Tibial nerve (tissue), 4 donors: Measurements from ENCODE around the gene ZCCHC18. TPM values are rescaled to one million over a fixed set of nuclear protein-coding genes. Genes with fewer than 3 reads are reported as not detected.
A peak's percentile ranks its signal among the peaks of the same experiment; 100 is the strongest.
"Not testable (repeated sequence)": the region's sequence is repeated elsewhere in the genome, so short reads cannot be mapped to it uniquely, and the experiment has no call there.

Source experiments
- DNase-seq, 2 donors: peaks; one replicate each; pipeline ENCODE4 v3.0.0-alpha.2; 2019; ENCODE audit warnings: low spot score in 2 of 2
- H3K27ac ChIP-seq, 4 donors: fragments of 200-600 bp; sonication (generic) in 3 of 4; one replicate each; pipeline ENCODE4 v1.5.1; 2017 to 2019; ENCODE audit warnings: mild to moderate bottlenecking in 1 of 4
- H3K27me3 ChIP-seq, 2 donors: fragments of 200-600 bp; sonication (generic) in 1 of 2; one replicate each; pipeline versions ENCODE4 v1.5.1 to v1.6.0; 2017 to 2019
- H3K36me3 ChIP-seq, 3 donors: fragments of 200-600 bp; sonication (generic); one replicate each; pipeline ENCODE4 v1.5.1; 2018 to 2019
- H3K4me1 ChIP-seq, 4 donors: fragments of 200-600 bp; sonication (generic) in 3 of 4; one replicate each; pipeline ENCODE4 v1.5.1; 2017 to 2019
- H3K4me3 ChIP-seq, 4 donors: fragments of 200-600 bp; sonication (generic) in 3 of 4; one replicate each; pipeline ENCODE4 v1.5.1; 2017 to 2019; ENCODE audit warnings: mild to moderate bottlenecking in 1 of 4, moderate library complexity in 1 of 4
- H3K9me3 ChIP-seq, 4 donors: fragments of 200-600 bp; sonication (generic) in 3 of 4; one replicate each; pipeline ENCODE4 v1.5.1; 2017 to 2019
- EP300 ChIP-seq, 2 donors: sonication (generic); formaldehyde crosslinking; IDR thresholded peaks; one replicate each; pipeline ENCODE4 v1.6.1; 2017; ENCODE audit warnings: antibody characterized with exemption in 2 of 2, mild to moderate bottlenecking in 1 of 2
- POLR2A ChIP-seq, 2 donors: fragments of 450-650 bp; IDR thresholded peaks; one replicate each; pipeline ENCODE4 v1.6.1; 2017; ENCODE audit warnings: antibody characterized with exemption in 2 of 2, mild to moderate bottlenecking in 2 of 2, moderate library complexity in 2 of 2
- WGBS, 2 donors: methylation state at CpG; one replicate each; pipeline ENCODE4 v1.1.5; 2018; 5-methylcytosine and 5-hydroxymethylcytosine counted together
- total RNA-seq, 4 donors: library from RNA; depleted of rRNA; stranded (reverse); fragments of >200 nt; gene quantifications; one replicate each; pipeline ENCODE4 v1.1.0, GENCODE V29; 2016
- TF ChIP-seq, protein P1 (sequence below), 5 experiments: fragments of 200-600 bp in 3 of 5; fragments of 450-650 bp in 2 of 5; sonication (generic) in 3 of 5; IDR thresholded peaks; one replicate each; pipeline ENCODE4 v1.5.1; 2016 to 2019; ENCODE audit warnings: antibody characterized with exemption in 5 of 5, mild to moderate bottlenecking in 3 of 5, moderate library complexity in 2 of 5

ZCCHC18 gene
- 1 to 10 TPM; 1.3 to 3.3 (median 1.7) TPM for total RNA-seq

GRCh38 chrX:104112326-104112951 lies at the start of gene ZCCHC18:
ZCCHC18 (plus strand) TSS chrX:104112523; CDS start chrX:104114112, 1,589 bp downstream.
- WGBS, 2 donors: 0 to 50% methylated on average over 1 to 37 of the region's 67 CpGs
- Histone ChIP-seq H3K27ac (peak within 1 kb of the TSS; percentile 73 to 87 (median 80)), H3K4me3 (peak within 1 kb of the TSS; percentile 39 to 71 (median 58)), H3K9me3 (no peaks in the 10 kb centered on the region), H3K36me3 (no peaks in the 10 kb centered on the region), H3K27me3 (peaks cover 0 to 10% of the 10 kb centered on the region in 2 donors), H3K4me1 (peaks cover 0 to 5% (median 0%) of the 10 kb centered on the region in 4 donors)
- no peak for DNase-seq
- TF ChIP-seq POLR2A (IDR thresholded peaks at IDR 0.05) (peak in 1 of 2 donors; percentile 55), EP300 (IDR thresholded peaks at IDR 0.05) (peak in 1 of 2 donors; percentile 41)
- TF ChIP-seq, protein P1, sequence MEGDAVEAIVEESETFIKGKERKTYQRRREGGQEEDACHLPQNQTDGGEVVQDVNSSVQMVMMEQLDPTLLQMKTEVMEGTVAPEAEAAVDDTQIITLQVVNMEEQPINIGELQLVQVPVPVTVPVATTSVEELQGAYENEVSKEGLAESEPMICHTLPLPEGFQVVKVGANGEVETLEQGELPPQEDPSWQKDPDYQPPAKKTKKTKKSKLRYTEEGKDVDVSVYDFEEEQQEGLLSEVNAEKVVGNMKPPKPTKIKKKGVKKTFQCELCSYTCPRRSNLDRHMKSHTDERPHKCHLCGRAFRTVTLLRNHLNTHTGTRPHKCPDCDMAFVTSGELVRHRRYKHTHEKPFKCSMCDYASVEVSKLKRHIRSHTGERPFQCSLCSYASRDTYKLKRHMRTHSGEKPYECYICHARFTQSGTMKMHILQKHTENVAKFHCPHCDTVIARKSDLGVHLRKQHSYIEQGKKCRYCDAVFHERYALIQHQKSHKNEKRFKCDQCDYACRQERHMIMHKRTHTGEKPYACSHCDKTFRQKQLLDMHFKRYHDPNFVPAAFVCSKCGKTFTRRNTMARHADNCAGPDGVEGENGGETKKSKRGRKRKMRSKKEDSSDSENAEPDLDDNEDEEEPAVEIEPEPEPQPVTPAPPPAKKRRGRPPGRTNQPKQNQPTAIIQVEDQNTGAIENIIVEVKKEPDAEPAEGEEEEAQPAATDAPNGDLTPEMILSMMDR (IDR thresholded peaks at IDR 0.05): no peak

GRCh38 chrX:104062636-104063035 lies 49.7 kb upstream of the ZCCHC18 start:
- not testable (repeated sequence) for DNase-seq, H3K4me1 ChIP-seq, H3K36me3 ChIP-seq, H3K27me3 ChIP-seq, H3K27ac ChIP-seq, H3K4me3 ChIP-seq, H3K9me3 ChIP-seq
- WGBS, 2 donors: no CpG with 5 or more reads among the region's 18 CpGs

GRCh38 chrX:104075778-104076445 lies 36.4 kb upstream of the ZCCHC18 start, which contains the start of gene TMSB15C:
TMSB15C (minus strand) TSS chrX:104076236.
- not testable (repeated sequence) for H3K36me3 ChIP-seq, H3K4me1 ChIP-seq, H3K27ac ChIP-seq, H3K4me3 ChIP-seq, H3K9me3 ChIP-seq, DNase-seq, H3K27me3 ChIP-seq
- WGBS, 2 donors: no CpG with 5 or more reads among the region's 46 CpGs

GRCh38 chrX:104077854-104078253 lies 34.5 kb upstream of the ZCCHC18 start:
- not testable (repeated sequence) for H3K27me3 ChIP-seq
- WGBS, 2 donors: no CpG with 5 or more reads among the region's 6 CpGs

GRCh38 chrX:104084063-104084462 lies 28.3 kb upstream of the ZCCHC18 start:
- Histone ChIP-seq H3K27ac (no peak overlapping the region), H3K9me3 (no peaks in the 10 kb centered on the region), H3K4me3 (no peak overlapping the region), H3K36me3 (no peaks in the 10 kb centered on the region), H3K4me1 (no peaks in the 10 kb centered on the region), H3K27me3 (peaks cover 0 to 12% of the 10 kb centered on the region in 2 donors)
- 81 to 100% methylated on average over 2 to 4 of the region's 4 CpGs for WGBS, 2 donors
- DNase-seq: no peak
- TF ChIP-seq POLR2A (IDR thresholded peaks at IDR 0.05): no peak

More at GRCh38 chrX:104077854-104078253, 34.5 kb upstream of the ZCCHC18 start:
- not testable (repeated sequence) for H3K36me3 ChIP-seq, DNase-seq, H3K4me1 ChIP-seq, H3K27ac ChIP-seq, H3K4me3 ChIP-seq, H3K9me3 ChIP-seq

DNA sequence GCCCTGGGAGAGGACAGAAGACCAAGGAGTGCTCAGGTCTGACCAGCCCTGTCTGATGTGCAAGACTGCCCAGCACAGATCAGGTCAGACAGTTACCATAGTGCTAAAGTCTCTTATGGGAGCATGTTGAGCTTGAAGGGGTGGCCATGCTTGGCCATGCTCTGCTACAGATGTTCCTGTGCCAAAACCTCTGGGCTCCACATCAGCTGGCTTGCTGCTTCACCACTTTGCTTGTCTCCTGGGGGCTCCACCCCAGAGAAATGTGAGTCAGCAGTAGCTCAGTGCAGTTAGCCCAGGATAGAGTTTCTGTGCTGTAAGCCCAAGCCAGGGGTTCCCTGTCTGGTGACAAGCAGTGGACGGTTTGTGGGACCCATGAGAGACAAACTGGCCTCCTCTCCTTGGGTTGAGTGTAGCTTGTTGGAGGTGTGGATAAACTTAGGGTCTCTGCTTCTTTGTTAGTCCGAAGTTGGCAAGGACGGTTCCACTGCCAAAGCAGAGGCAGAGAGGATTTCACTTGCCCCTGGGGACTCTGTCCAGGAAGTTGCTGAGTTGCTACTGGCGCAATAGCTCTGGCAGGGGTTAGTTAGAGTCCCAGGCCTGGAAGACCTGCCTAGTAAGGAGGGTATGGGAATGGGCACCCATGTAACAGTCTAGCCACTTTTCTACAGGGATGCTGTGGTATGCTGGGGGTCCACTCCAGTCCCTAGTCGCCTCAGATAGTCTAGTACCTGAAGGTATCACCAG lies 27.6 kb upstream of the ZCCHC18 start:
- WGBS, 2 donors: 65 to 67% methylated on average over 2 to 5 of the region's 5 CpGs
- no peak overlapping the region for H3K4me3 ChIP-seq
- DNase-seq: no peak
- no peaks in the 10 kb centered on the region for H3K9me3 ChIP-seq
- TF ChIP-seq POLR2A (IDR thresholded peaks at IDR 0.05) (no peak), EP300 (IDR thresholded peaks at IDR 0.05) (no peak)
- H3K4me1 ChIP-seq: no peaks in the 10 kb centered on the region
- no peaks in the 10 kb centered on the region for H3K36me3 ChIP-seq
- peaks cover 0 to 12% of the 10 kb centered on the region in 2 donors for H3K27me3 ChIP-seq
- H3K27ac ChIP-seq: no peak overlapping the region

DNA sequence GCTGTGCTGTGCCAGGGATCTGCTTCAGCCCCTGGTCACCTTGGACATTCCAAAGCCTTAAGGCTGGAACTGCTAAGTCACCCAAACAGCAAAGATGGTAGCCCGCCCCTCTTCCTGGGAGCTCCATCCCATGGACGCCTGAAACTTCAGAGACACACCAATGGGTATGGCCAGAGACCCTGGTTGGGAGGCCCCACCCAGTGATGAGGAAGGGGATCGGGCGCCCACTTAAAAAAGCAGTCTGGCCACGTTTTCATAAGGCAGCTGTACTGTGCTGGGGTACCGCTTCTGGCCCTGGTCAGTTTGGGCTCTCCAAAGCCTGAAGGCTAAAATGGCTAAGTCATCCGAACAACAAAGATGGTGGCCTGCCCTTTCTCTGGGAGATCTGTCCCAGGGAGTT lies 26.8 kb upstream of the ZCCHC18 start:
- no peaks in the 10 kb centered on the region for H3K9me3 ChIP-seq
- WGBS, 2 donors: 78 to 100% methylated on average over 6 to 7 of the region's 7 CpGs
- no peak overlapping the region for H3K27ac ChIP-seq
- TF ChIP-seq, protein P1 (IDR thresholded peaks at IDR 0.05): no peak
- no peak for TF ChIP-seq EP300 (IDR thresholded peaks at IDR 0.05)
- TF ChIP-seq POLR2A (IDR thresholded peaks at IDR 0.05): no peak
- DNase-seq: no peak
- no peaks in the 10 kb centered on the region for H3K4me1 ChIP-seq
- no peak overlapping the region for H3K4me3 ChIP-seq
- H3K27me3 ChIP-seq: peaks cover 0 to 20% of the 10 kb centered on the region in 2 donors
- no peaks in the 10 kb centered on the region for H3K36me3 ChIP-seq
